AG04450 (cell line): Measurements from ENCODE around the gene PIP5K1B. TPM values are rescaled to one million over a fixed set of nuclear protein-coding genes. Genes with fewer than 3 reads are reported as not detected.

Experiments
- CTCF ChIA-PET: fragments of 300-600, 350-600 bp; formaldehyde crosslinking; extraction: SDS; loops from one replicate; lab custom pipeline; 2022; ENCODE audit warnings: antibody characterized with exemption, inconsistent platforms; lab: Charles Lee
- POLR2A ChIA-PET: fragments of 350-600 bp; formaldehyde crosslinking; extraction: SDS; loops from one replicate; lab custom pipeline; 2021; ENCODE audit warnings: antibody characterized with exemption, inconsistent platforms; lab: Yijun Ruan, JAX
- DNase-seq: peaks from one replicate; pipeline ENCODE4 v3.0.0-alpha.2; 2011; ENCODE audit warnings: low read depth, low spot score
- H3K27ac ChIP-seq: one replicate; pipeline ENCODE4 v1.5.1; 2012; ENCODE audit warnings: low read depth, low read length, control low read depth
- H3K27me3 ChIP-seq: one replicate; pipeline ENCODE4 v1.6.0; 2012; ENCODE audit warnings: low read length; ENCODE audit not compliant: control insufficient read depth, insufficient read depth
- H3K4me3 ChIP-seq: 2 replicates; pipeline ENCODE4 v1.5.1; 2011; ENCODE audit warnings: mild to moderate bottlenecking, low read depth, low read length, control low read depth
- H3K9me3 ChIP-seq: 2 replicates; pipeline ENCODE4 v1.5.1; 2012; ENCODE audit warnings: low read length; ENCODE audit not compliant: control insufficient read depth, insufficient read depth
- polyA plus RNA-seq: library from polyadenylated mRNA; depleted of rRNA; stranded (reverse); fragments of >200 nt; gene quantifications from 2 replicates; pipeline ENCODE4 v1.2.3, GENCODE V29; 2011
- TF ChIP-seq, protein P1 (sequence below): IDR thresholded peaks from 2 replicates; pipeline ENCODE4 v1.5.1; 2011; ENCODE audit warnings: low read depth, low read length, control low read depth, inconsistent platforms

Gene PIP5K1B
- polyA plus RNA-seq, 1 experiment = not detected

DNA sequence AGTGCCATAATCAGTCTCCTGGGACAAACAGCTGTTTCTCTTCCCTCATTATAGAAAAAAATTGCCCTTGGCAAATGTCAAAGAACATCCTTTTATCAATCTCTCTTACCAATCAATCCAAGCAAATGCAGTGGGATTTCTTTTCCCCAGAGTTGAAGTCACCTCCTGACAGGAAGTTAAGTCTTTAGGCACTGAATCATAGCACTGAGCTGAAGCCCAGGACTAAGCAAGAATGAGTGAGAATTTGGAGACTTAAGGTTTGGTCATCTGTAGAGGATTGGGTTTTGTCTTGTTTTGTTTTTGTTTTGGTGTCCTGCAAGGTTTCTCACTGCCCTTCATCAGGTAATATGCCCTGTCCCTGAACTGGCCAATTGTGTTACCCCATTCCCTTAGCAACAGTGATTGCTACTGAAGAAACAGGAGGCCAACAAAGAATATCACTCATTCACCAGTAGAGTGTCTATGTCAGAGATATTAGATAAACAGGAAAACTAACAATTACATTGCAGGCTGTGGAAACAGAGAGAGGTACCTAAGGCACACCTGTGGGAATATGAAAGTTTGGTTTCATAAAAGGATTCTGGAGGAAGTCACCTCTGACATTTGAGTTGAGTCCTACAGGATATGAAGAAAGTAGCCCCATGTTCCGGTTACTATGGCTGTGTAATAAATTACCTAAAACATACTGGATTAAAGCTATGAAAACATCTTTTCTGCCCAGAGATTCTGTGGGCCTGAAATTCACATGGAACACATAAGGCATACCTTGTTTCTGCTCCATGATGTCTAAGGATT, 326.0 kb downstream of the PIP5K1B start:
- CTCF ChIA-PET = interaction anchor here (0.8 kb wide), 1 partner anchor 32 kb away, joined by 4 read pairs; no protein-coding TSS in a partner anchor
- H3K4me3 ChIP-seq = no peak overlapping the region
- H3K27ac ChIP-seq = no peak overlapping the region
- TF ChIP-seq, protein P1, sequence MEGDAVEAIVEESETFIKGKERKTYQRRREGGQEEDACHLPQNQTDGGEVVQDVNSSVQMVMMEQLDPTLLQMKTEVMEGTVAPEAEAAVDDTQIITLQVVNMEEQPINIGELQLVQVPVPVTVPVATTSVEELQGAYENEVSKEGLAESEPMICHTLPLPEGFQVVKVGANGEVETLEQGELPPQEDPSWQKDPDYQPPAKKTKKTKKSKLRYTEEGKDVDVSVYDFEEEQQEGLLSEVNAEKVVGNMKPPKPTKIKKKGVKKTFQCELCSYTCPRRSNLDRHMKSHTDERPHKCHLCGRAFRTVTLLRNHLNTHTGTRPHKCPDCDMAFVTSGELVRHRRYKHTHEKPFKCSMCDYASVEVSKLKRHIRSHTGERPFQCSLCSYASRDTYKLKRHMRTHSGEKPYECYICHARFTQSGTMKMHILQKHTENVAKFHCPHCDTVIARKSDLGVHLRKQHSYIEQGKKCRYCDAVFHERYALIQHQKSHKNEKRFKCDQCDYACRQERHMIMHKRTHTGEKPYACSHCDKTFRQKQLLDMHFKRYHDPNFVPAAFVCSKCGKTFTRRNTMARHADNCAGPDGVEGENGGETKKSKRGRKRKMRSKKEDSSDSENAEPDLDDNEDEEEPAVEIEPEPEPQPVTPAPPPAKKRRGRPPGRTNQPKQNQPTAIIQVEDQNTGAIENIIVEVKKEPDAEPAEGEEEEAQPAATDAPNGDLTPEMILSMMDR = no peak
- DNase-seq = no peak
- H3K27me3 ChIP-seq = no peaks in the 10 kb centered on the region
- H3K9me3 ChIP-seq = no peaks in the 10 kb centered on the region; the same call in 1 of the 2 replicates
- POLR2A ChIA-PET = no interaction called here

DNA sequence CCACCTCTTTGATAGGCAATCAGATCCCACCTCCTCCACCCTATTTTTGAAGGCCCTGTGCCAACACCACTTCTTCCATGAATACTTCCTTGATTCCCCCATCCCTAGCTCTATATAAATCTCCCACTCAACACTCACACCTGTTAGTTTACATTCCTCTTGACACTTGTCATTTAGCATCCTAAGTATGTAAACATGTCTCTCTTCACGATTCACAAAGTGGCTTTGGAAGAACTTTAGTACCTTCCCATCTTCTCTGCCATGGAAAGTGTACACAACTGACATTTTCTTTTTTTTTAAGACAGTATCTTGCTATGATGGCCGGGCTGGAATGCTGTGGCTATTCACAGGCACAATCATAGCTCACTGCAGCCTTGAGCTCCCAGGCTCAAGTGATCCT, 329.0 kb downstream of the PIP5K1B start:
- Histone ChIP-seq H3K27me3 (no peaks in the 10 kb centered on the region), H3K9me3 (no peaks in the 10 kb centered on the region; the same call in 1 of the 2 replicates), H3K27ac (no peak overlapping the region), H3K4me3 (no peak overlapping the region)
- POLR2A ChIA-PET = no interaction called here
- CTCF ChIA-PET = interaction anchor here (1.1 to 4.4 kb wide), 7 partner anchors 9 to 450 kb away, joined by 3 to 37 read pairs (median 4); no protein-coding TSS in a partner anchor
- DNase-seq = no peak
- TF ChIP-seq, protein P1 = no peak

DNA sequence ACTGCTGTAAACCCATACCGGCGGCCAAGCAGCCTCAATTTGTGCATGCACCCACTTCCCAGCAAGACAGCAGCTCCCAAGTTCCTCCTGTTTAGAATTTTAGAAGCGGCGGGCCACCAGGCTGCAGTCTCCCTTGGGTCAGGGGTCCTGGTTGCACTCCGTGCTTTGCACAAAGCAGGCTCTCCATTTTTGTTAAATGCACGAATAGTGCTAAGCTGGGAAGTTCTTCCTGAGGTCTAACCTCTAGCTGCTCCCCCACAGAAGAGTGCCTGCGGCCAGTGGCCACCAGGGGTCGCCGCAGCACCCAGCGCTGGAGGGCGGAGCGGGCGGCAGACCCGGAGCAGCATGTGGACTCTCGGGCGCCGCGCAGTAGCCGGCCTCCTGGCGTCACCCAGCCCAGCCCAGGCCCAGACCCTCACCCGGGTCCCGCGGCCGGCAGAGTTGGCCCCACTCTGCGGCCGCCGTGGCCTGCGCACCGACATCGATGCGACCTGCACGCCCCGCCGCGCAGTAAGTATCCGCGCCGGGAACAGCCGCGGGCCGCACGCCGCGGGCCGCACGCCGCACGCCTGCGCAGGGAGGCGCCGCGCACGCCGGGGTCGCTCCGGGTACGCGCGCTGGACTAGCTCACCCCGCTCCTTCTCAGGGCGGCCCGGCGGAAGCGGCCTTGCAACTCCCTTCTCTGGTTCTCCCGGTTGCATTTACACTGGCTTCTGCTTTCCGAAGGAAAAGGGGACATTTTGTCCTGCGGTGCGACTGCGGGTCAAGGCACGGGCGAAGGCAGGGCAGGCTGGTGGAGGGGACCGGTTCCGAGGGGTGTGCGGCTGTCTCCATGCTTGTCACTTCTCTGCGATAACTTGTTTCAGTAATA, 330.6 kb downstream of the PIP5K1B start, which contains the start of gene FXN:
Gene FXN, plus strand, starts transcription at position 315 of the 871 bp plus-strand sequence. Its CDS starts 31 bp downstream, at position 346.
- TF ChIP-seq, protein P1 = peak; percentile 97
- Histone ChIP-seq H3K4me3 (peak within 1 kb of the TSS; percentile 96), H3K9me3 (no peaks in the 10 kb centered on the region), H3K27me3 (no peaks in the 10 kb centered on the region), H3K27ac (peak within 1 kb of the TSS; percentile 31)
- CTCF ChIA-PET = interaction anchor here (0.6 to 4.4 kb wide), 31 partner anchors 9 to 268 kb away, joined by 3 to 37 read pairs (median 4); no protein-coding TSS in a partner anchor
- POLR2A ChIA-PET = interaction anchor here (0.6 to 1.0 kb wide), 3 partner anchors 157 to 223 kb away, joined by 3 to 4 read pairs (median 3); no protein-coding TSS in a partner anchor
- peak; percentile 37 for DNase-seq

DNA sequence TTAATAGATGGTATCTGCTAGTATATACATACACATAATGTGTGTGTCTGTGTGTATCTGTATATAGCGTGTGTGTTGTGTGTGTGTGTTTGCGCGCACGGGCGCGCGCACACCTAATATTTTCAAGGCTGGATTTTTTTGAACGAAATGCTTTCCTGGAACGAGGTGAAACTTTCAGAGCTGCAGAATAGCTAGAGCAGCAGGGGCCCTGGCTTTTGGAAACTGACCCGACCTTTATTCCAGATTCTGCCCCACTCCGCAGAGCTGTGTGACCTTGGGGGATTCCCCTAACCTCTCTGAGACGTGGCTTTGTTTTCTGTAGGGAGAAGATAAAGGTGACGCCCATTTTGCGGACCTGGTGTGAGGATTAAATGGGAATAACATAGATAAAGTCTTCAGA, 331.3 kb downstream of the PIP5K1B start:
- DNase-seq = no peak
- Histone ChIP-seq H3K27ac (peak overlapping the region; percentile 31), H3K27me3 (no peaks in the 10 kb centered on the region), H3K4me3 (peak overlapping the region; percentile 96), H3K9me3 (no peaks in the 10 kb centered on the region)
- ChIA-PET CTCF (interaction anchor here (0.6 to 4.4 kb wide), 16 partner anchors 11 to 269 kb away, joined by 3 to 37 read pairs (median 4); no protein-coding TSS in a partner anchor), POLR2A (no interaction called here)
- TF ChIP-seq, protein P1 = no peak
